ENCODE data around the gene DNAH8.

Gene DNAH8

DNA sequence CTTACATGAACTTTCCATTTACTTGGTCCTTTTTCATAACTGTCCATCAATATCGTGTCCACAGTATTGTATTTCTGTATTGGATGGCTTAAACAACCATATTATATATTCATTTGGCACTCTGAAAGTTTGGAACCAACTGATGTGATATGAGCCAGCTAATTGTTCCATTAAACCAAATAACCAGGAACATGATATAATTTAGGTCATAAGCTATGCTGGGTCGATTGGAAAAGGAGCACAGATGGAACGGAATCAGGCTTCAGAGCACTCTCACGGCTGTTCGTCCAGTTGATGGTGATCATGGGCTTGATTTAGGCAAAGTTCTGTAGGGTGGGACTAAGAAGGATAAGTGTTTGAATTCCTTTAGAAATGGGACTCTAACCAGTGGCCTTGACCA, 142.7 kb downstream of the DNAH8 start:
- in situ Hi-C loops (cut with MboI; ENCODE audit: low pct_unique_long_range_greater_than_20kb, low sequenced_read_pairs, unreplicated experiment), result loop anchor here (25.0 kb wide), 1 partner anchor 454 kb away; the partner anchor contains the start of genes KCNK16 and KCNK17
- TF ChIP-seq, protein P1, sequence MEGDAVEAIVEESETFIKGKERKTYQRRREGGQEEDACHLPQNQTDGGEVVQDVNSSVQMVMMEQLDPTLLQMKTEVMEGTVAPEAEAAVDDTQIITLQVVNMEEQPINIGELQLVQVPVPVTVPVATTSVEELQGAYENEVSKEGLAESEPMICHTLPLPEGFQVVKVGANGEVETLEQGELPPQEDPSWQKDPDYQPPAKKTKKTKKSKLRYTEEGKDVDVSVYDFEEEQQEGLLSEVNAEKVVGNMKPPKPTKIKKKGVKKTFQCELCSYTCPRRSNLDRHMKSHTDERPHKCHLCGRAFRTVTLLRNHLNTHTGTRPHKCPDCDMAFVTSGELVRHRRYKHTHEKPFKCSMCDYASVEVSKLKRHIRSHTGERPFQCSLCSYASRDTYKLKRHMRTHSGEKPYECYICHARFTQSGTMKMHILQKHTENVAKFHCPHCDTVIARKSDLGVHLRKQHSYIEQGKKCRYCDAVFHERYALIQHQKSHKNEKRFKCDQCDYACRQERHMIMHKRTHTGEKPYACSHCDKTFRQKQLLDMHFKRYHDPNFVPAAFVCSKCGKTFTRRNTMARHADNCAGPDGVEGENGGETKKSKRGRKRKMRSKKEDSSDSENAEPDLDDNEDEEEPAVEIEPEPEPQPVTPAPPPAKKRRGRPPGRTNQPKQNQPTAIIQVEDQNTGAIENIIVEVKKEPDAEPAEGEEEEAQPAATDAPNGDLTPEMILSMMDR (IDR thresholded peaks at IDR 0.05; ENCODE audit: extremely low read depth, insufficient read depth, missing control alignments), result no peak
- no peak for DNase-seq (ENCODE audit: low spot score)

DNA sequence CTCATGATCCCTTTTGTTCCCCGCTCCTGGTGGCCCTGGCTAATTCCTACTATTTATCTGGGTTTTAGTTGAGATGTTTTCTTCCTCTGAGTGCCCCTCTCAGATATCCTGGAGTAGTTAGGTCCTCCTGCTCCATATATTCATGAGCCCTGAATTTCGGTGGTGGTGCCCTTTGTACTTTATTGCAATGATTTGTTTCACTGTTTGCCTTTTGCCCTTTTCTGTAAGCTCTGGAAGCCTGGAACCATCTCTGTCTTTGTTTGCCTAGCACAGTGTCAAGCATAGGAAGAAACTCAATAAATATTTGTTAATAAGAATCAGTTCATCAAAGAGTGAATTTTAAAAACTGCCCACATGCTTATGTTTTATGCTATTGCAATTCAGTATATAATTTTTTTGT, 144.9 kb downstream of the DNAH8 start:
- in situ Hi-C loops (cut with MboI; ENCODE audit: low pct_unique_long_range_greater_than_20kb, low sequenced_read_pairs, unreplicated experiment), result loop anchor here (25.0 kb wide), 1 partner anchor 452 kb away; the partner anchor contains the start of genes KCNK16 and KCNK17
- TF ChIP-seq, protein P1 (IDR thresholded peaks at IDR 0.05; ENCODE audit: extremely low read depth, insufficient read depth, missing control alignments), result no peak
- no peak for DNase-seq (ENCODE audit: low spot score)

DNA sequence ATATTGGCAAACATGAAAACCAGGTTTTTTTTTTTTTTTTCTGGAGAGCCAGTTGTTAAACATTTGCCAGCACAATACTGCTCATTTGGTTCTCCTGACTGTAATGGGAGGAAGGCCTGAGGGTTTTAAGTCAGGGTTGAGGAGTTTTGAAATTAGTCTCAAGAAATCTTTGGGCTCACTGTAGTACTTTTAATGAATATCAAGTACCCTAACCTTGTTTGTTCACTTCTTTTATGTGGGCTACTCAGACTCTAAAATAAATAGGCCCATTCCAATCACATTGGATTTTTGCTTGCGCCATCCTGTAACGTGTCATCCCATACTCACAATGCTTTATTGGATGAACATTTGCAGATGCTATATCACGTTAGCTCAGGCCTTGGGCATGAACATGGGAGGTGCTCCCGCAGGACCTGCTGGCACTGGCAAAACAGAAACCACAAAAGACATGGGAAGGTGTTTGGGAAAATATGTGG, 146.9 kb downstream of the DNAH8 start:
- TF ChIP-seq, protein P1 (IDR thresholded peaks at IDR 0.05; ENCODE audit: extremely low read depth, insufficient read depth, missing control alignments), result no peak
- in situ Hi-C loops (cut with MboI; ENCODE audit: low pct_unique_long_range_greater_than_20kb, low sequenced_read_pairs, unreplicated experiment), result loop anchor here (25.0 kb wide), 1 partner anchor 450 kb away; the partner anchor contains the start of genes KCNK16 and KCNK17
- no peak for DNase-seq (ENCODE audit: low spot score)

DNA sequence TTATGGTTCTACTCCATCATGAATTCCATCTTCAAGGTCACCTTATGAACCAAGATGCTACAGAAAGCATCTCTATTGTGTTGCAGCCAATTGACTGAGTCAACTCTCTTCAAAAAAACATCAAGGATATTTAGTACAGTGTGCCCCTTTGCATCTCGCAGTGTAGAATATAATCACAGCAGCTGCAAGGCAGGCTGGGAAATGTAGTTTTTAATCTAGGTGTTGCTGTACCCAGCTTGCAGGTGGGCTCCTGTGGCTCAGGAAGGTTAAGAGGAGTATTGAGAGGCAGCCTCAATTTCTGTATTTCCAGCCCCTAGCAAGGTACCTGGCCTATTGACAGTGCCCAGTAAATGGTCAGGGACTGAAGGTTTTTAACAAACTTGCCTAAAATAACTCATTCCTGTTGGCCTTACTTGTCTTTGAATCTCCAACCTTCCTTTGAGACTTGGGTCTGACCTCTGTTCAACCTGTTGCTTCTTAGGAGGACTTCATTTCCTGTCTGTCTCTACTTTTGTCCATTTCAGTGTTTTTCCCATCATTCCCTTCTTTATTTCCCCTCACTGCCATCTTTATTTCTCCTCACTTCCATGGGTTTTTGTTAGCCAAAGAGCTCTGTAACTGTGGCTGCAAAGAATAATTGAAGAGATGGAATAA, 150.5 kb downstream of the DNAH8 start:
- no peak for DNase-seq (ENCODE audit: low spot score)
- in situ Hi-C loops (cut with MboI; ENCODE audit: low pct_unique_long_range_greater_than_20kb, low sequenced_read_pairs, unreplicated experiment), result loop anchor here (25.0 kb wide), 1 partner anchor 447 kb away; the partner anchor contains the start of genes KCNK16 and KCNK17
- TF ChIP-seq, protein P1 (IDR thresholded peaks at IDR 0.05; ENCODE audit: extremely low read depth, insufficient read depth, missing control alignments), result no peak

DNA sequence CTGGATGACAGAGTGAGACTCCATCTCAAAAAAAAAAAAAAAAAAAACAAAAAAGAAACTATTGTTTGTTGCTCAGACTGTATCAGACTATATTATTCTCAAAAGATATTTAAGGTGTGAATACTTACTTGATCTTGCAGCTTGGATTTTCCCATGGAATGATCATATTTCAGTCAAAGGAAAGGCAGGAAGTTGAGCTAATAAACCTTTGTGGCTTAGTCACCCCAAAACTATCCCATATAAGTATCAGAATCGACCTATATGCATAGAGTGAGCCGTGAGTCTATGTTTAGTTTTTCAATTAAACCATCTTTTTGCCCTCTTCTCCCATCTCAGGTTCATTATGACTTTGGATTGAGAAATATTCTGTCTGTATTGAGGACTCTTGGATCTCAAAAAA, 152.6 kb downstream of the DNAH8 start:
- in situ Hi-C loops (cut with MboI; ENCODE audit: low pct_unique_long_range_greater_than_20kb, low sequenced_read_pairs, unreplicated experiment), result loop anchor here (25.0 kb wide), 1 partner anchor 445 kb away; the partner anchor contains the start of genes KCNK16 and KCNK17
- TF ChIP-seq, protein P1 (IDR thresholded peaks at IDR 0.05; ENCODE audit: extremely low read depth, insufficient read depth, missing control alignments), result no peak
- DNase-seq (ENCODE audit: low spot score), result no peak

DNA sequence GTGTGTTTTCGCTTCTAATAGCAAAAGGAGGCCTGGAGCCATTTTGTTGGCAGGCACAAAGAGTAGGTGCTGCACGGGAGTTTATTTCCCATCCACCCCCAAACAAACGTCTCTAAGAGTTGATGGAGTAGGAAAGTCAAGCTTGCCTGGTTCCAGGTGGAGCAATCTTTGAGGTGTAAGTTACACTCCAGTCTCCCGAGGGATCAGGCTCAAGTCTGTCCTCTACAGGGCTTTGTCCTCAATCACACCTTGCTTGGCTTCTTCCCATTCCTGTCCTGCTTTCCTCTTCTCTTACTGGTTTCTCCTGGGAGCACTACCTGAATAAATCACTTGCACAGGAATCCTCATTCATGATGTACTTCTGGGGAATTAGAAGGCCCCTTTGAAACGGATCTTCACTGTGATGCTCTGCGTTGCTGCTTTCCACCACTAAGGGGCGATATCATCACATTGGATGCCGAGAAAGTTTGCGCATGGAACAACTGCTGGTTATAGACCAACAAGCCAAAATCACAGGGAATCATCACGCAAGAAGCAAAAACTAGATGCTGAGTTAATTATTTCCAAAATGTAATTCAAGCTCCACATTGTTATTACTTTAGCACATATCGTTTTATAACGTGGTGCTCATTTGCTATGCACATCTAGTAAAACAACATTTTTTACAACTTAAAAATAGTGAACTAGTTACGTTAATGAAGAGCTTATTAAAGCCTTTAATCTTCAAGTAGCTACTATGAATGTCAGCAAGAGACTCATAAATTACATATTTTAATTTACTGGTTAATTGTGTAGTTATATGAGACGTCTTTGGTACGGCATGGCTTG, 156.8 kb downstream of the DNAH8 start:
- peak; percentile 51 for DNase-seq (ENCODE audit: low spot score)
- TF ChIP-seq, protein P1 (IDR thresholded peaks at IDR 0.05; ENCODE audit: extremely low read depth, insufficient read depth, missing control alignments), result peak; percentile 91
- in situ Hi-C loops (cut with MboI; ENCODE audit: low pct_unique_long_range_greater_than_20kb, low sequenced_read_pairs, unreplicated experiment), result loop anchor here (25.0 kb wide), 1 partner anchor 440 kb away; the partner anchor contains the start of genes KCNK16 and KCNK17
